B cell (primary cell): Measurements from ENCODE around the gene ARHGEF33. TPM values are rescaled to one million over a fixed set of nuclear protein-coding genes. Genes with fewer than 3 reads are reported as not detected.

Experiments used
- ATAC-seq: fragments of 200-7000 bp; cut with Tn5 transposase; one replicate; pipeline ENCODE4 v1.10.0; 2021; ENCODE audit warnings: low read depth, mild to moderate bottlenecking, moderate number of reproducible peaks, moderate library complexity
- CTCF ChIA-PET: fragments of 350-600 bp; sonication (Branson Sonifier 250); formaldehyde crosslinking; loops from one replicate; lab custom pipeline; 2021; ENCODE audit warnings: antibody characterized with exemption, inconsistent platforms; lab: Charles Lee
- POLR2A ChIA-PET: fragments of 350-600 bp; sonication (Branson Sonifier 250); formaldehyde crosslinking; loops from one replicate; lab custom pipeline; 2021; ENCODE audit warnings: antibody characterized with exemption; lab: Charles Lee
- DNase-seq: peaks from one replicate; pipeline ENCODE4 v3.0.0; 2013
- H2AFZ ChIP-seq: 2 replicates; pipeline ENCODE4 v1.6.1; 2012; ENCODE audit warnings: mild to moderate bottlenecking, low read depth, low read length; ENCODE audit not compliant: insufficient read depth, poor library complexity, severe bottlenecking
- H3K27ac ChIP-seq, 2 donors: 1 replicate in 1 of 2; 2 replicates in 1 of 2; pipeline ENCODE4 v1.5.1; 2012 to 2013; ENCODE audit warnings: low read length in 2 of 2, mild to moderate bottlenecking in 2 of 2, moderate library complexity in 1 of 2
- H3K27me3 ChIP-seq, 4 experiments: fragments of 200-600 bp in 1 of 4; sonication (generic) in 1 of 4; replicated peaks in 1 of 4; 1 replicate in 2 of 4; 2 replicates in 2 of 4; pipeline versions ENCODE4 v1.6.1 to v1.7.0; 2013 to 2016; ENCODE audit warnings: low read length in 3 of 4, mild to moderate bottlenecking in 2 of 4, mixed read lengths in 1 of 4, moderate library complexity in 1 of 4; ENCODE audit not compliant: insufficient read depth in 4 of 4, control insufficient read depth in 3 of 4; ENCODE audit errors: control extremely low read depth in 1 of 4
- H3K36me3 ChIP-seq, 2 experiments: replicated peaks in 1 of 2; 1 replicate in 1 of 2; 2 replicates in 1 of 2; pipeline versions ENCODE4 v1.6.1 to v1.7.1; 2013; ENCODE audit warnings: low read length in 1 of 2; ENCODE audit not compliant: insufficient read depth in 2 of 2, control insufficient read depth in 1 of 2; ENCODE audit errors: control extremely low read depth in 1 of 2, extremely low read depth in 1 of 2
- H3K4me1 ChIP-seq, 2 donors: fragments of 200-600 bp in 1 of 2; sonication (generic) in 1 of 2; 1 replicate in 1 of 2; 2 replicates in 1 of 2; pipeline versions ENCODE4 v1.5.1 to v1.6.1; 2013 to 2017; ENCODE audit warnings: low read length in 2 of 2; ENCODE audit not compliant: control insufficient read depth in 2 of 2, insufficient read depth in 2 of 2
- H3K4me2 ChIP-seq: replicated peaks from 2 replicates; pipeline ENCODE3; 2012; ENCODE audit warnings: mild to moderate bottlenecking, low read depth, low read length; ENCODE audit not compliant: poor library complexity, severe bottlenecking
- H3K4me3 ChIP-seq, 5 experiments: fragments of 200-600 bp in 1 of 5; sonication (generic) in 1 of 5; 1 replicate in 3 of 5; 2 replicates in 2 of 5; pipeline versions ENCODE4 v1.5.1 to v1.7.0; 2011 to 2016; ENCODE audit warnings: low read length in 4 of 5, mild to moderate bottlenecking in 4 of 5, low read depth in 2 of 5, control low read depth in 1 of 5, moderate library complexity in 1 of 5; ENCODE audit not compliant: insufficient read depth in 1 of 5; ENCODE audit errors: control extremely low read depth in 1 of 5, extremely low read depth in 1 of 5
- H3K79me2 ChIP-seq: fragments of 200-600 bp; sonication (generic); one replicate; pipeline ENCODE4 v1.6.0; 2016; ENCODE audit warnings: low read length; ENCODE audit not compliant: control insufficient read depth, insufficient read depth
- H3K9ac ChIP-seq: fragments of 200-600 bp; sonication (generic); 2 replicates; pipeline ENCODE4 v1.6.1; 2017; ENCODE audit warnings: mild to moderate bottlenecking, low read length, moderate library complexity
- H3K9me3 ChIP-seq, 3 donors: one replicate each; pipeline versions ENCODE4 v1.6.1 to v1.7.1; 2013; ENCODE audit warnings: low read length in 2 of 3; ENCODE audit not compliant: control insufficient read depth in 2 of 3, insufficient read depth in 1 of 3; ENCODE audit errors: control extremely low read depth in 1 of 3
- H4K20me1 ChIP-seq: 2 replicates; pipeline ENCODE4 v1.6.0; 2012; ENCODE audit warnings: mild to moderate bottlenecking, low read length; ENCODE audit not compliant: insufficient read depth, control insufficient read depth, poor library complexity, severe bottlenecking
- H3K27ac Mint-ChIP-seq: one replicate; pipeline ENCODE4 v1.8.0; 2021; ENCODE audit warnings: mixed read lengths
- H3K27me3 Mint-ChIP-seq: one replicate; pipeline ENCODE4 v1.8.0; 2021; ENCODE audit warnings: mixed read lengths
- H3K4me1 Mint-ChIP-seq: one replicate; pipeline ENCODE4 v1.8.0; 2021; ENCODE audit warnings: mixed read lengths
- H3K4me3 Mint-ChIP-seq: one replicate; pipeline ENCODE4 v1.8.0; 2021; ENCODE audit warnings: mixed read lengths
- H3K9me3 Mint-ChIP-seq: one replicate; pipeline ENCODE4 v1.8.0; 2022; ENCODE audit warnings: mixed read lengths; ENCODE audit not compliant: insufficient read depth
- EZH2 ChIP-seq: IDR thresholded peaks from 2 replicates; pipeline ENCODE4 v1.6.1; 2012; ENCODE audit warnings: borderline replicate concordance, low read depth, mild to moderate bottlenecking, moderate library complexity, low read length; ENCODE audit not compliant: insufficient read depth, poor library complexity, severe bottlenecking
- WGBS: methylation state at CpG from one replicate; pipeline ENCODE4 v1.1.5; 2013; ENCODE audit warnings: missing lambda C conversion rate; ENCODE audit not compliant: insufficient coverage; 5-methylcytosine and 5-hydroxymethylcytosine counted together
- intact Hi-C: fragments of 100-400 bp; cut with micrococcal nuclease; formaldehyde crosslinking; loops from one replicate; pipeline ENCODE4 v1.10.0; 2022
- polyA plus RNA-seq: library from polyadenylated mRNA; depleted of rRNA; stranded (reverse); fragments of >200 nt; gene quantifications from 2 replicates; pipeline ENCODE4 v1.2.3, GENCODE V29; 2012
- total RNA-seq, 2 donors: library from RNA; stranded (reverse); fragments of 120-200 nt in 1 of 2; gene quantifications; 1 replicate in 1 of 2; 2 replicates in 1 of 2; pipeline versions ENCODE4 v1.2.3 to v1.2.4, GENCODE V29; 2013 to 2022
- TF ChIP-seq, protein P1 (sequence below): fragments of 200-600 bp; IDR thresholded peaks from one replicate; pipeline ENCODE4 v1.8.0; 2022; ENCODE audit warnings: antibody characterized with exemption, mild to moderate bottlenecking

The ARHGEF33 gene
- total and polyA plus RNA-seq, 2 donors (not counting 1 experiment from before 2014, with no cell fraction given): 0.04 to 0.20 TPM

DNA sequence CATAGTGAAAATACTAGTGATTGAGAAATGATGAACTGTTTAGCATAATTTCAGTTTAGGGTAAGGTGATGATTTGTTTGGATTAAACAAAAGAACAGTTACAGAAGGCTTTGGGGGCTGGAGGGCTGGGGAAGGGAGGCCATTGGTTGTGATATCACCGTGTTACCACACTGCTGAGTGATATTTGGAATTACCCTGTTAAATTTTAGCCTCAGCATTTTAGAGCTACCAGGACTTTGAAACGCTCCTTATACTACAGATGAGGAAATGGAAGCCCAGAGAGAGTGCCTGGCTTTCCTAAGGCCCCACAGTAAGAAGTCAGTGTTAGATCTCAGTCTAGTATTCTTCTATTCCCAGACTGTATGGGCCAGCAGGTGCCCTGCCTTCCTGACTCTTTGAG lies 15.6 kb downstream of the ARHGEF33 start:
- POLR2A ChIA-PET: no interaction called here
- intact Hi-C loops: no loop called here
- Histone ChIP-seq H2AFZ (no peak overlapping the region), H3K4me2 (no peak overlapping the region), H3K9ac (no peak overlapping the region), H3K9me3 (no peaks in the 10 kb centered on the region), H4K20me1 (no peaks in the 10 kb centered on the region), H3K79me2 (no peaks in the 10 kb centered on the region), H3K4me3 (no peak overlapping the region), H3K36me3 (no peaks in the 10 kb centered on the region), H3K27me3 (no peaks in the 10 kb centered on the region), H3K4me1 (no peaks in the 10 kb centered on the region), H3K27ac (no peak overlapping the region)
- Mint-ChIP-seq H3K27me3 (no peaks in the 10 kb centered on the region), H3K4me3 (no peak overlapping the region), H3K27ac (no peak overlapping the region), H3K4me1 (no peaks in the 10 kb centered on the region), H3K9me3 (no peaks in the 10 kb centered on the region)
- CTCF ChIA-PET: no interaction called here
- TF ChIP-seq, protein P1, sequence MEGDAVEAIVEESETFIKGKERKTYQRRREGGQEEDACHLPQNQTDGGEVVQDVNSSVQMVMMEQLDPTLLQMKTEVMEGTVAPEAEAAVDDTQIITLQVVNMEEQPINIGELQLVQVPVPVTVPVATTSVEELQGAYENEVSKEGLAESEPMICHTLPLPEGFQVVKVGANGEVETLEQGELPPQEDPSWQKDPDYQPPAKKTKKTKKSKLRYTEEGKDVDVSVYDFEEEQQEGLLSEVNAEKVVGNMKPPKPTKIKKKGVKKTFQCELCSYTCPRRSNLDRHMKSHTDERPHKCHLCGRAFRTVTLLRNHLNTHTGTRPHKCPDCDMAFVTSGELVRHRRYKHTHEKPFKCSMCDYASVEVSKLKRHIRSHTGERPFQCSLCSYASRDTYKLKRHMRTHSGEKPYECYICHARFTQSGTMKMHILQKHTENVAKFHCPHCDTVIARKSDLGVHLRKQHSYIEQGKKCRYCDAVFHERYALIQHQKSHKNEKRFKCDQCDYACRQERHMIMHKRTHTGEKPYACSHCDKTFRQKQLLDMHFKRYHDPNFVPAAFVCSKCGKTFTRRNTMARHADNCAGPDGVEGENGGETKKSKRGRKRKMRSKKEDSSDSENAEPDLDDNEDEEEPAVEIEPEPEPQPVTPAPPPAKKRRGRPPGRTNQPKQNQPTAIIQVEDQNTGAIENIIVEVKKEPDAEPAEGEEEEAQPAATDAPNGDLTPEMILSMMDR: no peak
- TF ChIP-seq EZH2: no peak
- no peak for ATAC-seq
- no peak for DNase-seq
- no CpG with 5 or more reads among the region's 2 CpGs for WGBS

DNA sequence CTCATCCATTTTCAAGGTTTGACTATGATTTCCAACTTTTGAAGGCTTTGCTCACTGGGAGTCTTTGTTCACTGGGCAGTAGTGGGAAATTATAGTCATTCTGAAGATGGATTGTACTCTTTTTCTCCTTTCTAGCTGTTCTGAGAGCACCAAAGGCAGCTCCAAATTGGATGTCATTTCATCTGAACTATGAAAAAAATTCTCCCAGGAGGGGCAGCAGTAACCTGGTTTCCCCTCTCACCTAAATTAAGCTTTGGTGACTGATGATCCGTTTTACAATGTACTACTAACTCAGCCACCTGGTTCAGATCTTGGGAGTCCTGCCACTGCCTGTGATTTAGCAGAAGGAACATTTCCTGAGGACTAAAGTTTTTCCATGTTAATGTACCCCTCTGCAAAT lies 17.6 kb downstream of the ARHGEF33 start:
- no peak for DNase-seq
- WGBS: no CpG with 5 or more reads among the region's 1 CpG
- no peak for ATAC-seq
- H3K9ac ChIP-seq: no peak overlapping the region
- TF ChIP-seq EZH2: no peak
- TF ChIP-seq, protein P1: no peak
- no peak overlapping the region for H3K4me2 ChIP-seq
- H3K9me3 ChIP-seq: no peaks in the 10 kb centered on the region
- H3K27me3 ChIP-seq: peaks cover 0 to 4% (median 0%) of the 10 kb centered on the region in 4 experiments
- H3K27me3 Mint-ChIP-seq: no peaks in the 10 kb centered on the region
- CTCF ChIA-PET: no interaction called here
- no peak overlapping the region for H3K4me3 ChIP-seq
- no peaks in the 10 kb centered on the region for H4K20me1 ChIP-seq
- no peaks in the 10 kb centered on the region for H3K79me2 ChIP-seq
- H3K36me3 ChIP-seq: no peaks in the 10 kb centered on the region
- H3K27ac ChIP-seq: no peak overlapping the region
- H2AFZ ChIP-seq: no peak overlapping the region
- no peak overlapping the region for H3K4me3 Mint-ChIP-seq
- no peaks in the 10 kb centered on the region for H3K9me3 Mint-ChIP-seq
- POLR2A ChIA-PET: no interaction called here
- intact Hi-C loops: no loop called here
- no peaks in the 10 kb centered on the region for H3K4me1 Mint-ChIP-seq
- H3K4me1 ChIP-seq: no peaks in the 10 kb centered on the region
- H3K27ac Mint-ChIP-seq: no peak overlapping the region
